Urothelium cell line (cell line): ENCODE results near the gene TRIP10.
"Not testable (repeated sequence)": the region's sequence is repeated elsewhere in the genome, so short reads cannot be mapped to it uniquely, and the experiment has no call there.

Source experiments
- DNase-seq: peaks from one replicate; pipeline ENCODE4 v3.0.0; 2011; ENCODE audit warnings: low spot score, mixed read lengths
- FAIRE-seq: peaks from 2 replicates; lab custom pipeline; 2011; peaks lifted over from hg19 to GRCh38; lab: Jason Lieb, UNC

The TRIP10 gene

GRCh38 chr19:6793411-6793810 is 53.9 kb downstream of the TRIP10 start:
- FAIRE-seq (no peak), DNase-seq (no peak)

GRCh38 chr19:6793973-6794372 is 54.5 kb downstream of the TRIP10 start:
- no peak for DNase-seq
- no peak for FAIRE-seq

GRCh38 chr19:6794686-6795431 is 55.4 kb downstream of the TRIP10 start:
- DNase-seq (no peak), FAIRE-seq (no peak)

- no peak for FAIRE-seq
These were observed 56.8 kb downstream of the TRIP10 start for GRCh38 chr19:6796278-6796677.

GRCh38 chr19:6797646-6798045 is 58.2 kb downstream of the TRIP10 start:
- no peak for FAIRE-seq
- no peak for DNase-seq

More at GRCh38 chr19:6796278-6796677, 56.8 kb downstream of the TRIP10 start:
- no peak for DNase-seq

- FAIRE-seq, DNase-seq: not testable (repeated sequence)
These were observed 60.8 kb downstream of the TRIP10 start for GRCh38 chr19:6800160-6800790.

- DNase-seq (peak; percentile 65), FAIRE-seq (peak; percentile 69)
These were observed 61.6 kb downstream of the TRIP10 start for GRCh38 chr19:6800991-6801484.
